ENCODE data around the gene DCXR. TPM values are rescaled to one million over a fixed set of nuclear protein-coding genes. Genes with fewer than 3 reads are reported as not detected.

DCXR gene
- total and polyA plus RNA-seq, 2 donors (not counting 1 experiment from before 2014, with no cell fraction given), result 63.9 to 143 TPM

DNA sequence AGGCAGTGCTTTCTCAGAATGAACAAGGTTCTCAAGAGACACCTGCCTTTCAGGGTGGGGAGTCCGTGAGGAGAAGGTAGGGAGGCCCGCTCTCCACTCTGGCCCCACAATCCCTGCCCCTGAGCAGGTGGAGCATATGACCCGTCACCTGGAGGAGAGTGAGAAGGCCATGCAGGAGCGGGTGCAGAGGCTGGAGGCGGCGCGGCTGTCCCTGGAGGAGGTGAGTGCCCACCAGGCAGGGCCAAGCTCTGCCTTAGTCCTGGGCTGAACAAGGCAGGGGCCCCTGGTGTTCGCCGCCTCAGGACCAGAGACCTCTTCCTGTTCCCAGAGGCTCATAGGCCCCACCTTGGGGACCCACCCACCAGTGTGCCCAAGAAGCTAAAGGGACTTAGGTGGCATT lies 8.5 kb downstream of the DCXR start:
- Mint-ChIP-seq H3K4me3 (peak overlapping the region; percentile 62), H3K9me3 (ENCODE audit: insufficient read depth) (no peaks in the 10 kb centered on the region), H3K27me3 (no peaks in the 10 kb centered on the region), H3K4me1 (peaks cover 12% of the 10 kb centered on the region), H3K27ac (no peak overlapping the region)
- Histone ChIP-seq H3K9ac (ENCODE audit: low read length) (no peak overlapping the region), H3K9me3 (ENCODE audit: control extremely low read depth in 1 of 3, control insufficient read depth in 2 of 3, insufficient read depth in 1 of 3, low read length in 2 of 3) (peaks cover 0 to 10% (median 0%) of the 10 kb centered on the region in 3 donors), H3K27ac (ENCODE audit: low read length in 2 of 2) (no peak overlapping the region), H3K4me2 (replicated peaks; ENCODE audit: low read depth, low read length, poor library complexity, severe bottlenecking) (peak overlapping the region; percentile 97), H3K36me3 (replicated peaks in 1 of 2; ENCODE audit: control extremely low read depth in 1 of 2, control insufficient read depth in 1 of 2, extremely low read depth in 1 of 2, insufficient read depth in 2 of 2, low read length in 1 of 2) (no peaks in the 10 kb centered on the region), H3K79me2 (ENCODE audit: control insufficient read depth, insufficient read depth, low read length) (peaks cover 11% of the 10 kb centered on the region), H4K20me1 (ENCODE audit: control insufficient read depth, insufficient read depth, low read length, poor library complexity, severe bottlenecking) (peaks cover 31% of the 10 kb centered on the region), H3K4me1 (ENCODE audit: control insufficient read depth in 2 of 2, insufficient read depth in 2 of 2, low read length in 2 of 2) (peaks cover 18 to 25% of the 10 kb centered on the region in 2 donors), H2AFZ (ENCODE audit: insufficient read depth, low read depth, low read length, poor library complexity, severe bottlenecking) (no peak overlapping the region), H3K4me3 (ENCODE audit: control extremely low read depth in 1 of 5, extremely low read depth in 1 of 5, insufficient read depth in 1 of 5, low read depth in 2 of 5, low read length in 4 of 5) (no peak overlapping the region), H3K27me3 (replicated peaks in 1 of 4; ENCODE audit: control extremely low read depth in 1 of 4, control insufficient read depth in 3 of 4, insufficient read depth in 4 of 4, low read length in 3 of 4) (peaks cover 0 to 44% (median 3%) of the 10 kb centered on the region in 4 experiments)
- ATAC-seq (ENCODE audit: low read depth) (no peak), DNase-seq (no peak)
- TF ChIP-seq EZH2 (IDR thresholded peaks at IDR 0.05; ENCODE audit: borderline replicate concordance, insufficient read depth, low read depth, low read length, poor library complexity, severe bottlenecking), result no peak
- TF ChIP-seq, protein P1, sequence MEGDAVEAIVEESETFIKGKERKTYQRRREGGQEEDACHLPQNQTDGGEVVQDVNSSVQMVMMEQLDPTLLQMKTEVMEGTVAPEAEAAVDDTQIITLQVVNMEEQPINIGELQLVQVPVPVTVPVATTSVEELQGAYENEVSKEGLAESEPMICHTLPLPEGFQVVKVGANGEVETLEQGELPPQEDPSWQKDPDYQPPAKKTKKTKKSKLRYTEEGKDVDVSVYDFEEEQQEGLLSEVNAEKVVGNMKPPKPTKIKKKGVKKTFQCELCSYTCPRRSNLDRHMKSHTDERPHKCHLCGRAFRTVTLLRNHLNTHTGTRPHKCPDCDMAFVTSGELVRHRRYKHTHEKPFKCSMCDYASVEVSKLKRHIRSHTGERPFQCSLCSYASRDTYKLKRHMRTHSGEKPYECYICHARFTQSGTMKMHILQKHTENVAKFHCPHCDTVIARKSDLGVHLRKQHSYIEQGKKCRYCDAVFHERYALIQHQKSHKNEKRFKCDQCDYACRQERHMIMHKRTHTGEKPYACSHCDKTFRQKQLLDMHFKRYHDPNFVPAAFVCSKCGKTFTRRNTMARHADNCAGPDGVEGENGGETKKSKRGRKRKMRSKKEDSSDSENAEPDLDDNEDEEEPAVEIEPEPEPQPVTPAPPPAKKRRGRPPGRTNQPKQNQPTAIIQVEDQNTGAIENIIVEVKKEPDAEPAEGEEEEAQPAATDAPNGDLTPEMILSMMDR (IDR thresholded peaks at IDR 0.05), result no peak
- intact Hi-C loops (cut with micrococcal nuclease), result no loop called here
- POLR2A ChIA-PET, result interaction anchor here (1.5 kb wide), 1 partner anchor 9 kb away, joined by 4 read pairs; the partner anchor contains the start of gene DCXR
- CTCF ChIA-PET, result interaction anchor here (1.3 to 3.0 kb wide), 2 partner anchors 9 to 126 kb away, joined by 3 to 41 read pairs; partner anchors contain the start of gene DCXR
- 97% methylated on average over 7 of the region's 9 CpGs for WGBS (ENCODE audit: insufficient coverage)

DNA sequence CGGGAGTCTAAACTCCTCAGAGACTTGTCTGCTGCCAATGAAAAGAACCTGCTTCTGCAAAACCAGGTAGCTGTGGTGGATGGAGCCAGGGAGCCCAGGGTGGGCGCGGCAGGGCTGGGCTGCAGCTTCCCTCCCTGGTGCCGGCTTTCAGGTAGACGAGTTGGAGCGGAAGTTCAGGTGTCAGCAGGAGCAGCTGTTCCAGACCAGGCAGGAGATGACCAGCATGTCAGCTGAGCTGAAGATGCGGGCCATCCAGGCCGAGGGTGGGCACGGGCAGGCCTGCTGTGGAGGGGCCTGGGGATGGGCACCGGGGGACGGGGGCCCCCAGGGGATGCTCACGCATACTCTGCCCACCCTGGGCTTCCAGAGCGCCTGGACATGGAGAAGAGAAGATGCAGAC lies 9.3 kb downstream of the DCXR start:
- H3K36me3 ChIP-seq (replicated peaks in 1 of 2; ENCODE audit: control extremely low read depth in 1 of 2, control insufficient read depth in 1 of 2, extremely low read depth in 1 of 2, insufficient read depth in 2 of 2, low read length in 1 of 2), result no peaks in the 10 kb centered on the region
- DNase-seq (no peak), ATAC-seq (ENCODE audit: low read depth) (no peak)
- TF ChIP-seq, protein P1 (IDR thresholded peaks at IDR 0.05), result no peak
- TF ChIP-seq EZH2 (IDR thresholded peaks at IDR 0.05; ENCODE audit: borderline replicate concordance, insufficient read depth, low read depth, low read length, poor library complexity, severe bottlenecking), result no peak
- intact Hi-C loops (cut with micrococcal nuclease), result no loop called here
- no peak overlapping the region for H2AFZ ChIP-seq (ENCODE audit: insufficient read depth, low read depth, low read length, poor library complexity, severe bottlenecking)
- POLR2A ChIA-PET, result interaction anchor here (0.6 to 1.5 kb wide), 2 partner anchors 9 to 84 kb away, joined by 3 to 4 read pairs; partner anchors contain the start of gene DCXR
- H3K9me3 ChIP-seq (ENCODE audit: control extremely low read depth in 1 of 3, control insufficient read depth in 2 of 3, insufficient read depth in 1 of 3, low read length in 2 of 3), result peaks cover 0 to 10% (median 0%) of the 10 kb centered on the region in 3 donors
- CTCF ChIA-PET, result interaction anchor here (1.3 kb wide), 1 partner anchor 10 kb away, joined by 3 read pairs; the partner anchor contains the start of gene DCXR
- WGBS (ENCODE audit: insufficient coverage), result 98% methylated on average over 13 of the region's 13 CpGs
- H3K27me3 ChIP-seq (replicated peaks in 1 of 4; ENCODE audit: control extremely low read depth in 1 of 4, control insufficient read depth in 3 of 4, insufficient read depth in 4 of 4, low read length in 3 of 4), result peaks cover 0 to 46% (median 3%) of the 10 kb centered on the region in 4 experiments
- H3K27me3 Mint-ChIP-seq, result no peaks in the 10 kb centered on the region
- no peak overlapping the region for H3K4me3 Mint-ChIP-seq
- peaks cover 31% of the 10 kb centered on the region for H4K20me1 ChIP-seq (ENCODE audit: control insufficient read depth, insufficient read depth, low read length, poor library complexity, severe bottlenecking)
- no peak overlapping the region for H3K9ac ChIP-seq (ENCODE audit: low read length)
- peaks cover 16% of the 10 kb centered on the region for H3K4me1 Mint-ChIP-seq
- peaks cover 22 to 31% of the 10 kb centered on the region in 2 donors for H3K4me1 ChIP-seq (ENCODE audit: control insufficient read depth in 2 of 2, insufficient read depth in 2 of 2, low read length in 2 of 2)
- no peak overlapping the region for H3K27ac Mint-ChIP-seq
- peaks cover 13% of the 10 kb centered on the region for H3K79me2 ChIP-seq (ENCODE audit: control insufficient read depth, insufficient read depth, low read length)
- H3K27ac ChIP-seq (ENCODE audit: low read length in 2 of 2), result no peak overlapping the region
- no peak overlapping the region for H3K4me2 ChIP-seq (replicated peaks; ENCODE audit: low read depth, low read length, poor library complexity, severe bottlenecking)
- no peaks in the 10 kb centered on the region for H3K9me3 Mint-ChIP-seq (ENCODE audit: insufficient read depth)
- no peak overlapping the region for H3K4me3 ChIP-seq (ENCODE audit: control extremely low read depth in 1 of 5, extremely low read depth in 1 of 5, insufficient read depth in 1 of 5, low read depth in 2 of 5, low read length in 4 of 5)

Measured in B cell (primary cell).